ENCODE results near the gene AFM.

DNA sequence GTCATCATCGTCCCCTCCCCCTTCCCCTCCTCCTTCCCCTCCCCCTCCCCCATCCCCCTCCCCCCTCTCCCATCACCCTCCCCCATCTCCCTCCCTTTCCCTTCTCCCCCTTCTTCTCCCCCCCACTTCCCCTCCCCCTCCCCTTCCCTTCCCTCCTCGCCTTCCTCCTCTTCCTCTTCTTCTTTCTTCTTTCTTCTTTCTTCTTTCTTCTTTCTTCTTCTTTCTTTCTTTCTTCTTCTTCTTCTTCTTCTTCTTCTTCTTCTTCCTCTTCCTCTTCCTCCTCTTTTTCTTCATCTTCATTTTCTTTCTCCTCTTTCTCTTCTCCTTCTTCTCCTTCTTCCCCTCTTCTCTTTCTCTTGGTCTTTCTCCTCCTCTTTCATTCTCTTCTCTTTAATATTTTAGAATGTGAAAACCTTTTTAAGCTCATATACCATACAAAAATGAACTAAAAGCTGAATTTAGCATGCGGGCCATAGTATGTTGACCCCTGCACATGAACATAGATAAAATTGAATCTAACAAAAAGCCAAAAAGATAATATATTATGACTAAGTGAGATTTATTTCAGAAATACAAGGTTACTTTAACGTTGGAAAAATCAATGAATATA lies 20.5 kb upstream of the AFM start:
- no peak for TF ChIP-seq POLR2A (IDR thresholded peaks at IDR 0.05)
- TF ChIP-seq CTCF (IDR thresholded peaks at IDR 0.05) = no peak

All from breast epithelium (tissue), 3 donors.